NCI-H524 (cell line): ENCODE results near the gene FAM120A.
"Not testable (repeated sequence)": the region's sequence is repeated elsewhere in the genome, so short reads cannot be mapped to it uniquely, and the experiment has no call there.

ENCODE experiments used
- DNase-seq, 2 experiments: peaks; one replicate each; lab custom pipeline; 2025; lab: John Stamatoyannopoulos, UW

FAM120A gene

GRCh38 chr9:93450945-93451815 lies at the start of gene FAM120A:
FAM120A (plus strand) TSS chr9:93451685; CDS start chr9:93451916, 231 bp downstream.
- DNase-seq, result peak; percentile 35 to 73

- DNase-seq, result no peak
Measured at GRCh38 chr9:93406371-93406770, 45.1 kb upstream of the FAM120A start.

GRCh38 chr9:93413530-93413929 lies 38.0 kb upstream of the FAM120A start:
- DNase-seq, result no peak

- no peak for DNase-seq
Measured at GRCh38 chr9:93415176-93415690, 36.3 kb upstream of the FAM120A start.

GRCh38 chr9:93416530-93417235 lies 34.8 kb upstream of the FAM120A start:
- no peak for DNase-seq

GRCh38 chr9:93417538-93417937 lies 33.9 kb upstream of the FAM120A start:
- no peak for DNase-seq

- DNase-seq, result no peak
Measured at GRCh38 chr9:93419023-93419422, 32.5 kb upstream of the FAM120A start.

GRCh38 chr9:93422977-93423616 lies 28.4 kb upstream of the FAM120A start:
- no peak for DNase-seq

GRCh38 chr9:93427655-93428379 lies 23.7 kb upstream of the FAM120A start:
- no peak for DNase-seq

GRCh38 chr9:93431539-93432105 lies 19.9 kb upstream of the FAM120A start:
- peak; percentile 16 to 66 for DNase-seq

- no peak for DNase-seq
Measured at GRCh38 chr9:93432964-93433363, 18.5 kb upstream of the FAM120A start.

GRCh38 chr9:93434056-93434455 lies 17.4 kb upstream of the FAM120A start:
- DNase-seq, result no peak

GRCh38 chr9:93435386-93435785 lies 16.1 kb upstream of the FAM120A start:
- no peak for DNase-seq

- DNase-seq, result no peak
Measured at GRCh38 chr9:93436218-93436617, 15.3 kb upstream of the FAM120A start.

- DNase-seq, result no peak
Measured at GRCh38 chr9:93436655-93437407, 14.7 kb upstream of the FAM120A start.

- DNase-seq, result no peak
Measured at GRCh38 chr9:93437996-93438395, 13.5 kb upstream of the FAM120A start.

GRCh38 chr9:93439301-93439700 lies 12.2 kb upstream of the FAM120A start:
- not testable (repeated sequence) for DNase-seq

- no peak for DNase-seq
Measured at GRCh38 chr9:93440896-93441580, 10.4 kb upstream of the FAM120A start.

- DNase-seq, result no peak
Measured at GRCh38 chr9:93446073-93446472, 5.4 kb upstream of the FAM120A start.

GRCh38 chr9:93447655-93448054 lies 3.8 kb upstream of the FAM120A start:
- DNase-seq, result no peak
